Muscle of arm (tissue), 12 donors: Measurements from ENCODE around the gene KIF26B. TPM values are rescaled to one million over a fixed set of nuclear protein-coding genes. Genes with fewer than 3 reads are reported as not detected.
"Not testable (repeated sequence)": the region's sequence is repeated elsewhere in the genome, so short reads cannot be mapped to it uniquely, and the experiment has no call there.

Experiments used
- DNase-seq: peaks from one replicate; pipeline ENCODE4 v3.0.0-alpha.2; 2013
- polyA plus RNA-seq, 12 donors: library from polyadenylated mRNA; unstranded; fragments of 120-200 nt; gene quantifications; one replicate each; pipeline ENCODE4 v1.2.1, GENCODE V29; 2013; ENCODE audit not compliant: insufficient read length in 12 of 12

The KIF26B gene
- polyA plus RNA-seq, 12 donors: 0.94 to 7.8 (median 1.1) TPM; not detected in 1

- no peak for DNase-seq
Measured at GRCh38 chr1:245651093-245651492, 496.3 kb downstream of the KIF26B start.

- DNase-seq: no peak
Measured at GRCh38 chr1:245652116-245652515, 497.3 kb downstream of the KIF26B start.

GRCh38 chr1:245652660-245653427 is 498.1 kb downstream of the KIF26B start:
- DNase-seq: no peak

- no peak for DNase-seq
Measured at GRCh38 chr1:245654460-245655050, 499.8 kb downstream of the KIF26B start.

GRCh38 chr1:245656189-245656717 is 501.5 kb downstream of the KIF26B start:
- no peak for DNase-seq

GRCh38 chr1:245657371-245657770 is 502.6 kb downstream of the KIF26B start:
- no peak for DNase-seq

- DNase-seq: no peak
Measured at GRCh38 chr1:245663373-245663772, 508.6 kb downstream of the KIF26B start.

GRCh38 chr1:245663841-245664240 is 509.1 kb downstream of the KIF26B start:
- DNase-seq: no peak

- no peak for DNase-seq
Measured at GRCh38 chr1:245666412-245666811, 511.6 kb downstream of the KIF26B start.

GRCh38 chr1:245671349-245671748 is 516.6 kb downstream of the KIF26B start:
- no peak for DNase-seq

GRCh38 chr1:245671966-245672767 is 517.4 kb downstream of the KIF26B start:
- no peak for DNase-seq

GRCh38 chr1:245672836-245673656 is 518.3 kb downstream of the KIF26B start:
- not testable (repeated sequence) for DNase-seq

GRCh38 chr1:245673881-245674414 is 519.2 kb downstream of the KIF26B start:
- no peak for DNase-seq

GRCh38 chr1:245677461-245678240 is 522.9 kb downstream of the KIF26B start:
- DNase-seq: no peak

GRCh38 chr1:245678860-245679411 is 524.2 kb downstream of the KIF26B start:
- DNase-seq: no peak

- no peak for DNase-seq
Measured at GRCh38 chr1:245679821-245680780, 525.3 kb downstream of the KIF26B start.

GRCh38 chr1:245682638-245683628 is 528.1 kb downstream of the KIF26B start:
- DNase-seq: peak; percentile 75
